ENCODE results near the gene ACSS3. TPM values are rescaled to one million over a fixed set of nuclear protein-coding genes. Genes with fewer than 3 reads are reported as not detected.

The ACSS3 gene
- total and polyA plus RNA-seq, 9 donors, result 15.8 to 67.0 (median 39.1) TPM

DNA sequence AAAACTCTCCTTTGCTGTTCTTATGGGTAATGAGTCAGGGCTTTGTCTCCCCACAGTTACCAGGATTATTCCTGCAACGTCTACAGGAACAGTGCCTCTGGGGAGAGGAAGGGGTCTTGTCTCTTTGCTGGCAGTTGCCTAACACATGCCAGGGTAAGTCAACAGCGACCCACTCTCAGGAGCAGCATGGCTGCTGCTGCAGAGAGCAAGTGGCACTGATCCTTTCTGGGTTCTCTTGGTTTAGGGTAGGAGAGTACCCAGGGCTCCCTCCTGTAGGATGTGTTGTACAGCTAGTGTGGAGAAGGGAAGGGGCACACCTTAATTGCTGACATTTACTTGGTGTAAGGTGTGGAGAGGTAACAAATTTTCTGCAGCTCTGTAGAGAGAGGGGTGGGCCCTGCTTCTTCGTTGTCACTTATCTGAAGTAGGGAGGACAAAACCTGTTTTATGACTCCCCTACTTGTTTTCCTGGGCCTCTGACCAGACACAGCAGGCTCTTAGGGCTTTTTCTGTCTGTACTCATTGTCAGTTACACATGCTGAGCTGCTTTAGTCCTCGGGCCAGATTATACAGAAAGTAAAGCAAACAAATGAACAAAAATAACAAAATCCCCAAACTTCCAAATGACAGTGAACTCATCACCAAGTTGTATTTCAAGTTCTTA, 168.2 kb downstream of the ACSS3 start:
- Histone ChIP-seq H3K27ac (peak overlapping the region in 1 of 2 donors; percentile 10), H3K4me3 (no peak overlapping the region), H3K9me3 (no peaks in the 10 kb centered on the region), H3K36me3 (no peaks in the 10 kb centered on the region), H3K27me3 (no peaks in the 10 kb centered on the region), H3K4me1 (ENCODE audit: insufficient read depth) (peaks cover 3% of the 10 kb centered on the region)
- TF ChIP-seq POLR2A (IDR thresholded peaks at IDR 0.05) (no peak), EP300 (IDR thresholded peaks at IDR 0.05) (no peak)
- TF ChIP-seq, protein P1, sequence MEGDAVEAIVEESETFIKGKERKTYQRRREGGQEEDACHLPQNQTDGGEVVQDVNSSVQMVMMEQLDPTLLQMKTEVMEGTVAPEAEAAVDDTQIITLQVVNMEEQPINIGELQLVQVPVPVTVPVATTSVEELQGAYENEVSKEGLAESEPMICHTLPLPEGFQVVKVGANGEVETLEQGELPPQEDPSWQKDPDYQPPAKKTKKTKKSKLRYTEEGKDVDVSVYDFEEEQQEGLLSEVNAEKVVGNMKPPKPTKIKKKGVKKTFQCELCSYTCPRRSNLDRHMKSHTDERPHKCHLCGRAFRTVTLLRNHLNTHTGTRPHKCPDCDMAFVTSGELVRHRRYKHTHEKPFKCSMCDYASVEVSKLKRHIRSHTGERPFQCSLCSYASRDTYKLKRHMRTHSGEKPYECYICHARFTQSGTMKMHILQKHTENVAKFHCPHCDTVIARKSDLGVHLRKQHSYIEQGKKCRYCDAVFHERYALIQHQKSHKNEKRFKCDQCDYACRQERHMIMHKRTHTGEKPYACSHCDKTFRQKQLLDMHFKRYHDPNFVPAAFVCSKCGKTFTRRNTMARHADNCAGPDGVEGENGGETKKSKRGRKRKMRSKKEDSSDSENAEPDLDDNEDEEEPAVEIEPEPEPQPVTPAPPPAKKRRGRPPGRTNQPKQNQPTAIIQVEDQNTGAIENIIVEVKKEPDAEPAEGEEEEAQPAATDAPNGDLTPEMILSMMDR (IDR thresholded peaks at IDR 0.05), result no peak
- intact Hi-C loops (cut with DNase I), result no loop called here
- DNase-seq, result peak in 2 of 5 donors; percentile 8 to 9
- whole genome bisulfite sequencing, 3 donors, result 30 to 39% (median 30%) methylated on average over 4 of the region's 4 CpGs

- Histone ChIP-seq H3K27ac (no peak overlapping the region), H3K36me3 (no peaks in the 10 kb centered on the region), H3K27me3 (no peaks in the 10 kb centered on the region), H3K9me3 (no peaks in the 10 kb centered on the region), H3K4me3 (no peak overlapping the region), H3K4me1 (ENCODE audit: insufficient read depth) (peaks cover 3% of the 10 kb centered on the region)
- intact Hi-C loops (cut with DNase I), result loop anchor here in 1 of 4 donors (10.0 kb wide), 1 partner anchor 835 kb away; no protein-coding TSS in a partner anchor
- 60 to 88% (median 81%) methylated on average over 2 of the region's 2 CpGs for WGBS, 3 donors
- no peak for TF ChIP-seq POLR2A (IDR thresholded peaks at IDR 0.05)
- TF ChIP-seq EP300 (IDR thresholded peaks at IDR 0.05), result no peak
- TF ChIP-seq, protein P1 (IDR thresholded peaks at IDR 0.05), result no peak
- DNase-seq, result no peak
These were observed 172.1 kb downstream of the ACSS3 start for GRCh38 chr12:81249976-81250375.

DNA sequence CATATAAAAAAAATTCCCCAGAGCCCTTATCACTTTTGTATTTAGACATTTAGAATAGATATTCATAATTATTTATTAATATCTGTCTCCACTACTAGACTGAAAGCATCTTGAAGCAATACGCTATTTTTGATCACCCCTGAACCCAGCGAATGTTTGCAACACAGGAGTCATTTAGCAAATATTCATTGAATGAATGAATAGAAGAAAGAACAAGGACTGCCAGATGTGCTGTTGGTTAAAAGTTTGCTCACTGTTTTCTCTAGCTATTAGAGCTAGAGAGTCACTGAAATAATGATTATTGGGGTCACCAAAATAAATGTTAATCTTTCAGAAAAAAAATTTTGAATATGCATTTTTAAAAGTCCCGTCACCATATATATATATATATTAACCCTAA, 174.3 kb downstream of the ACSS3 start:
- Histone ChIP-seq H3K27ac (no peak overlapping the region), H3K9me3 (no peaks in the 10 kb centered on the region), H3K4me1 (ENCODE audit: insufficient read depth) (no peaks in the 10 kb centered on the region), H3K4me3 (no peak overlapping the region), H3K36me3 (no peaks in the 10 kb centered on the region), H3K27me3 (no peaks in the 10 kb centered on the region)
- 86 to 92% (median 89%) methylated on average over 3 of the region's 3 CpGs for WGBS, 3 donors
- no peak for DNase-seq
- TF ChIP-seq, protein P1 (IDR thresholded peaks at IDR 0.05), result no peak
- no peak for TF ChIP-seq POLR2A (IDR thresholded peaks at IDR 0.05)
- TF ChIP-seq EP300 (IDR thresholded peaks at IDR 0.05), result no peak
- intact Hi-C loops (cut with DNase I), result loop anchor here in 1 of 4 donors (10.0 kb wide), 1 partner anchor 837 kb away; no protein-coding TSS in a partner anchor

DNA sequence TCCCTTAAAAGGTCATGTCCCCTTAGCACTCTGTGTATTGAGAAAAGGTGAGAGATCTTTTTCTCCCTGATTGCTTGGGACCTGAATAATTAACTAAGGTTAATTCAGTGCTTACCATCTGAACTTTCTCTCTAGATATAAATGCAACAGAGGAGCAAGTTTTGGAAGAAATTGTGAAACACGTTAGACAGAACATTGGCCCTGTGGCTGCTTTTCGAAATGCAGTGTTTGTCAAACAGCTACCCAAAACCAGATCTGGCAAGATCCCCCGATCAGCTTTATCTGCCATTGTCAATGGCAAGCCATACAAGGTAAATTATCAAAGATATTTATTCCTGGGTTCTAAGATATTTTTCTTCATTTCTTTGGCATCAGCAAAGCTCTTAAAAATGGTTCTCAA, 175.5 kb downstream of the ACSS3 start:
- H3K36me3 ChIP-seq, result no peaks in the 10 kb centered on the region
- no peaks in the 10 kb centered on the region for H3K4me1 ChIP-seq (ENCODE audit: insufficient read depth)
- TF ChIP-seq, protein P1 (IDR thresholded peaks at IDR 0.05), result no peak
- no peak for TF ChIP-seq EP300 (IDR thresholded peaks at IDR 0.05)
- no peak for TF ChIP-seq POLR2A (IDR thresholded peaks at IDR 0.05)
- intact Hi-C loops (cut with DNase I), result loop anchor here in 1 of 4 donors (10.0 kb wide), 1 partner anchor 839 kb away; no protein-coding TSS in a partner anchor
- DNase-seq, result no peak
- H3K27me3 ChIP-seq, result no peaks in the 10 kb centered on the region
- 80 to 90% (median 89%) methylated on average over 3 of the region's 3 CpGs for WGBS, 3 donors
- no peaks in the 10 kb centered on the region for H3K9me3 ChIP-seq
- H3K4me3 ChIP-seq, result no peak overlapping the region
- H3K27ac ChIP-seq, result no peak overlapping the region

Measured in ovary (tissue), 9 donors.